Activated CD8-positive, alpha-beta T cell treated with anti-CD3 and anti-CD28 coated beads, Interleukin-2, amount 10 ng/mL, durations not matched to agents 7 days and 5 days (primary cell): ENCODE data around the gene NSF. TPM values are rescaled to one million over a fixed set of nuclear protein-coding genes. Genes with fewer than 3 reads are reported as not detected.

ENCODE experiments used
- ATAC-seq: fragments of 150-1000 bp; cut with Tn5 transposase; one replicate; pipeline ENCODE4 v1.10.0; 2021; ENCODE audit warnings: moderate library complexity
- CTCF ChIA-PET: fragments of 350-600 bp; sonication (Branson Sonifier 250); formaldehyde crosslinking; loops from one replicate; lab custom pipeline; 2021; ENCODE audit warnings: antibody characterized with exemption; lab: Charles Lee
- POLR2A ChIA-PET: fragments of 350-600 bp; sonication (Branson Sonifier 250); formaldehyde crosslinking; loops from one replicate; lab custom pipeline; 2021; ENCODE audit warnings: antibody characterized with exemption; lab: Charles Lee
- DNase-seq: peaks from one replicate; pipeline ENCODE4 v3.0.0-alpha.2; 2020
- H3K27ac Mint-ChIP-seq: one replicate; pipeline ENCODE4 v1.8.0; 2021; ENCODE audit warnings: mild to moderate bottlenecking, mixed read lengths
- H3K27me3 Mint-ChIP-seq: one replicate; pipeline ENCODE4 v1.8.0; 2021; ENCODE audit warnings: low read depth, mixed read lengths
- H3K36me3 Mint-ChIP-seq: one replicate; pipeline ENCODE4 v1.8.0; 2021; ENCODE audit warnings: low read depth, mixed read lengths
- H3K4me1 Mint-ChIP-seq: one replicate; pipeline ENCODE4 v1.8.0; 2021; ENCODE audit warnings: low read depth, mixed read lengths
- H3K4me3 Mint-ChIP-seq: one replicate; pipeline ENCODE4 v1.8.0; 2021; ENCODE audit warnings: mild to moderate bottlenecking, mixed read lengths
- H3K9me3 Mint-ChIP-seq: one replicate; pipeline ENCODE4 v1.8.0; 2022; ENCODE audit warnings: mixed read lengths; ENCODE audit not compliant: insufficient read depth
- total RNA-seq, 2 experiments: library from RNA; stranded (reverse); gene quantifications; one replicate each; pipeline ENCODE4 v1.2.3, GENCODE V29; 2021

Gene NSF
- total RNA-seq, 2 experiments from 2014 or later = 52.5 to 62.8 TPM

DNA sequence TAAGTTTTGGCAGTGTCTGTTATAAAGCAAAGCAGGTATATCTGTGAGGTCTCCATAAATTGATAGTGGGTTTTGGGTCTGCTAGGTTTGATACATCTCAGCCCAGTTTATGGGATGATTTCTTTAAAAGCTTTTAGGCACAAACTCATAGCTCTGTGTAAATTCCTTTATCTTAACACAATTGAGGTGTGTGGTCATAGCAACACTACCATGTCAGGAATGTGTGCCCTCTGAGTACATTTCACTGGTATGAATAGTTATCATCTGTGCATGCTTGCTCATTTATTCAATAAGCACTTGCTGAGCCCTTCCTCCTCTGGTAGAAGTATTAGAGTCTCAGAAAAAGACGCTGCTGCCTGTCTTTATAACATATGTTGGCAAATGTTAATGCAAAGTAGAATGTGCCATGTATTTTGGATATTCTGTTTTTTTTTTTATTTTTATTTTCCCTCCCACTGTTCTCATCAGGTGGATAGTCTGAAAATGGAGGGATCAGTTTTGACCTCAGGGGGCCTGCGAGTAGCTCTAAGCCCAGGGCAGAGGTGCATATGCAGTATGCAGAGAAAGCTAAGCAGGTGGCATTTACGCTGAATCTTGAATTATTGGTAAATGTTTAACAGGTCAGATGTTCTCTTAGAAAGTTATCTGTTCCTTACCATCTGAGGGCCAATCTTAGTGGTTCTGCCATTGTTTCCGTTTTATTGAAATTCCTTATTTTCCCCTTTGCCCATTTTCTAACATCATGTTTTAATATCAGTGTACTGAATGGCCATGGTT, 137.3 kb downstream of the NSF start:
- H3K4me3 Mint-ChIP-seq = no peak overlapping the region
- H3K36me3 Mint-ChIP-seq = peaks cover 22% of the 10 kb centered on the region
- ChIA-PET CTCF (interaction anchor here (0.9 kb wide), 1 partner anchor 213 kb away, joined by 4 read pairs; no protein-coding TSS in a partner anchor), POLR2A (no interaction called here)
- no peaks in the 10 kb centered on the region for H3K4me1 Mint-ChIP-seq
- no peak overlapping the region for H3K27ac Mint-ChIP-seq
- no peak for DNase-seq
- ATAC-seq = no peak
- no peaks in the 10 kb centered on the region for H3K9me3 Mint-ChIP-seq
- no peaks in the 10 kb centered on the region for H3K27me3 Mint-ChIP-seq

DNA sequence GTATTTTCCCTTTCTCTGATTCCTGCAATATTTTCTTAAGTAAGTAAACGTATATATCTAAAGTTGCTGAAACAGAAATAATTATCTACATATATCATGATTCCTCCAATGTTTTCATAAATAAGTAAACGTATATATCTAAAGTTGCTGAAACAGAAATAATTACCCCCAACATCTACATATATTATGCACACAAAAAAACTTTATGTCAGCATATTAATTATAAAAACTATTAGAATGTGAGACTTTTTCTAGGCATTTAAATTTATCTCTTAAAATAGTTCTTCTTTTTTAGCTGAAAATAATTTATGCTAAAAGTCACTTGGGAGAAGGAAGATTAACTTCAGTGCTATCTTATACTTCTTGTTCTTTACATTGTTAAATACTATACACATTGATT, 139.6 kb downstream of the NSF start:
- no peak for ATAC-seq
- Mint-ChIP-seq H3K36me3 (peaks cover 21% of the 10 kb centered on the region), H3K27me3 (no peaks in the 10 kb centered on the region), H3K27ac (no peak overlapping the region), H3K4me3 (no peak overlapping the region), H3K9me3 (no peaks in the 10 kb centered on the region), H3K4me1 (no peaks in the 10 kb centered on the region)
- CTCF ChIA-PET = no interaction called here
- DNase-seq = no peak
- POLR2A ChIA-PET = no interaction called here

DNA sequence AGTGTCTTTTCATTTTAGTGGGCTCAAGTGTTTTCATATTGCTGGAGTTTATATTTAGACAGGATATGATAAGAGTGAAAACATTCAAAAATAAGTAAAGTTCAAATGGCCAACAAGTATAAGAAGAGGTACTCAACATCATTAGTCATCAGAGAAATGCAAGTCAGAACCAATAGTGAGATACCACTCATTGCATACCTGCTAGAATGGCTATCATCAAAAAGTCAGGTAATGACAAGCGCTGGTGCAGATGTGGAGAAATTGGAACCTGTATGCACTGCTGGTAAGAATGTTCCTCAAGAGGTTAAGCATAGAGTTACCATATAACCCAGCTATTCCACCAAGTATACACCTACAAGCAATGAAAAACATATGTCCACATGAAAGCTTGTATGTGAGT, 140.2 kb downstream of the NSF start:
- no peak for DNase-seq
- POLR2A ChIA-PET = no interaction called here
- H3K9me3 Mint-ChIP-seq = no peaks in the 10 kb centered on the region
- CTCF ChIA-PET = no interaction called here
- no peak overlapping the region for H3K27ac Mint-ChIP-seq
- ATAC-seq = no peak
- no peak overlapping the region for H3K4me3 Mint-ChIP-seq
- peaks cover 21% of the 10 kb centered on the region for H3K36me3 Mint-ChIP-seq
- no peaks in the 10 kb centered on the region for H3K27me3 Mint-ChIP-seq
- no peaks in the 10 kb centered on the region for H3K4me1 Mint-ChIP-seq

DNA sequence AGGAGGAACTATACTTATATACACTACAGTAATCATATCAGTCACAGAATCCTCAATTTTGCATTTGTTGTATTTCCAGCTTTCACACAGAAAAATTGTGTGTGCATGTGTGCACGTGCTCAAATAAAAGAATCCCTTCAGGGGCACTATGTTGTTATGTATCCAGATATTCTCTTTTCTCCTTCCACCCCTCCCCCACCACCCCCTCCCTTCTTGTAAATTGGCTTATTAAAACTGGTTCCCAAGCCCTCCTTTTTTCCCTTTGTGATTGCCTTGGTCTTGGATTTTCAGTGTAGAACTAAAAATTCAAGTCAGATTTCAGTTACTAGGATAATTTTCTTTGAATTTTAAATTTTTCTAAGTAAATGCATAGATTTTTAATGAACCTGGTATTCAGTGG, 141.7 kb downstream of the NSF start:
- ChIA-PET CTCF (no interaction called here), POLR2A (no interaction called here)
- no peaks in the 10 kb centered on the region for H3K9me3 Mint-ChIP-seq
- no peaks in the 10 kb centered on the region for H3K27me3 Mint-ChIP-seq
- no peak for ATAC-seq
- no peak overlapping the region for H3K27ac Mint-ChIP-seq
- peaks cover 20% of the 10 kb centered on the region for H3K36me3 Mint-ChIP-seq
- no peaks in the 10 kb centered on the region for H3K4me1 Mint-ChIP-seq
- DNase-seq = no peak
- no peak overlapping the region for H3K4me3 Mint-ChIP-seq

DNA sequence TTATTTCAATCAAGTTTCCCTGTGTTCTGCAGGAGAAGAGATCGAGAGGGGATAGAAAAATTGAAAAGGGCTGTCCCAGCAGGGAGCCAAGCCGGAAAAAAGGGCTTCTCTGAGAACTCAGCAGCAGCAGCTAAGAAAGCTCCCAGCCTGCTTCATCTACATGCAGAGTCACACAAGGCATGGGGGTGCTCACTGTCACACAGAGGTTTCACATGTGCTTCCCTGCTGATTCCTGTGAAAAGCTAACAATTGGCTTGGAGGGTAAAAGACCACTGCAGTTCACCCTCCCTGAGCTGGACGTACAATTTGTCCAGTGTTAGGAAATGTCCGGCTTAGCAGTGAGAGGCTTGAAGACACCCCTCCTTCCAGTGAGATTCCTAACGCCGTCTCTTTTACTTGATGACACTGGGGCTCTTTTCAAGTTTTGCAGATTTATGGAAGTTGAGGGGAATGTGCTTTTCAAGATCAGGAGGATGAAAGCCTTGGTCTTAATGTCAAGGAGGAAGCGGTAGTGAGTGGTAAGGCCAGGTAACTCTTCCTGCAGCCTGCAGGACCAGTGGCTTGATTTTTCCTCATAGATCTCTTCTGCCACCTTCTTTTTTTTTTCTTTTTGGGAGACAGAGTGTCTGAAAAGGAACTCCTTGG, 142.4 kb downstream of the NSF start:
- Mint-ChIP-seq H3K36me3 (peaks cover 14% of the 10 kb centered on the region), H3K4me1 (no peaks in the 10 kb centered on the region), H3K27me3 (no peaks in the 10 kb centered on the region), H3K27ac (no peak overlapping the region), H3K9me3 (no peaks in the 10 kb centered on the region), H3K4me3 (no peak overlapping the region)
- ChIA-PET CTCF (no interaction called here), POLR2A (no interaction called here)
- ATAC-seq (no peak), DNase-seq (no peak)

DNA sequence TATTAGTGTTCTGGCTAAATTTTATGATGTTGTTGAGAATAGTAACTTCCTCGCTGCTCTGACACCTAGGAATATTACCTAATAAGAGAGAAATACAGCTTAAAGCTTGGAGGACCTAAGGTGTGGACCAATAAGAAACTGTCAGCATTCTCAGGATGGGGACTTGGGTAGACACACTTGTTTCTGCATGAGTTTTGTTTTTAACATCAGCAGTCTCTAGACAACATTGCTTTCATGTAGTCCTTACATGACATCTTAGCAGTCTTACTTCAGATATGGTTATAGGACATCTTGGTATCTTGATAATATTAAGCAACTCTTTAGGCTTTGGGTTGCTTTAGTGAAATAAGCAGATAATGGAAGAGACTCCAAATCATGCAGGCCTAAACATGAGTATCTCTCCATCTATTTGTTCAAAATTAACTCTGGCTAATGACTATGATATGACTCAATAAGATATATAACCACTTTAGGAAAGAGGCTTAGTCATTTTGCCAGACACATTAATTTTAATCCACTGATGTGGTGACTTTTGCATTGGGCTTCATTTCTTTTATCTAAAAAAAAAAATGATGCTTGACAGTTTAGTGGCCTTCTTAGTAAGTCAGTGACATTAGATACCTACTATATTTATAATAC, 143.5 kb downstream of the NSF start:
- DNase-seq (no peak), ATAC-seq (no peak)
- CTCF ChIA-PET = no interaction called here
- Mint-ChIP-seq H3K27me3 (no peaks in the 10 kb centered on the region), H3K36me3 (peaks cover 14% of the 10 kb centered on the region), H3K4me3 (no peak overlapping the region), H3K27ac (no peak overlapping the region), H3K9me3 (no peaks in the 10 kb centered on the region), H3K4me1 (no peaks in the 10 kb centered on the region)
- POLR2A ChIA-PET = no interaction called here

DNA sequence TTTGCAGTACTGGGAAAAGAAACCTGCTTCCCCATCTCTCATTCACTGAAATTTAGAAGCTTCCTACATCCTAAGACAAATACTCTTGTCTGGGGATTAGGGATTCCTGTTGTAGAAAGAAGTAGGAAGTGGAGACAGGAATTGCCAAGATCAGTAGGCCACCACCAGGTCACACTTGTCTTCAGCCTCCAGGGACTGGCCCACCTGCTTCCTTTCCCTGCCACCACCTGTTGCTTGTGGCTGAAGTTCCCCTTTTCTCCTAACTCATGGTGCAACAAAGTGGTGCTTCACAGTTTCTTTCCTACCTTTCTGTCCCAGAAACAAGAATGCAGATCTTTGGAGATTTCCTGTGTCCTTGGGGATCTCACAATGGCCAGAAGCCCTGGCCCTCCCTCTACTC, 145.6 kb downstream of the NSF start:
- ATAC-seq = no peak
- CTCF ChIA-PET = no interaction called here
- H3K4me1 Mint-ChIP-seq = no peaks in the 10 kb centered on the region
- no peaks in the 10 kb centered on the region for H3K9me3 Mint-ChIP-seq
- H3K4me3 Mint-ChIP-seq = no peak overlapping the region
- POLR2A ChIA-PET = no interaction called here
- no peaks in the 10 kb centered on the region for H3K27me3 Mint-ChIP-seq
- peaks cover 14% of the 10 kb centered on the region for H3K36me3 Mint-ChIP-seq
- no peak for DNase-seq
- H3K27ac Mint-ChIP-seq = no peak overlapping the region

DNA sequence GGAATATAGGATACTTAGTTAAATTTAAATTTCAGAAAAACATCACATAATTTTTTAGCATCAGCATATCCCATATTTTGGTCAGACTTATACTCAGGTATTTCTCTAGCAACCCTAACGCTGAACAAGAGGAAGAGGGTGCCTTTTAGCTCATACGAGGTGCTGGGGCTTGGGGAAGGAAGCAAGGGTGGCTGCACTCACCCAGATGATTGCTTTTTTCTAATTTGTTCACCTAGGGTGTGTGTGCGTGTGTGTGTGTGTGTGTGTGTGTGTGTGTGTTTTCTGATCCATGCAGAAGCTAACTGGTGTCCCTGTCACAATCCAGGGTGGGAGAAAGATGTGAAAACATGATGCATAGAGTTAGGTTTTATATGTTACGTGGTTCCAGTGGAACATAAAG, 146.9 kb downstream of the NSF start:
- Mint-ChIP-seq H3K4me3 (no peak overlapping the region), H3K27ac (no peak overlapping the region), H3K9me3 (no peaks in the 10 kb centered on the region), H3K27me3 (no peaks in the 10 kb centered on the region), H3K36me3 (peaks cover 11% of the 10 kb centered on the region), H3K4me1 (no peaks in the 10 kb centered on the region)
- POLR2A ChIA-PET = no interaction called here
- ATAC-seq (no peak), DNase-seq (no peak)
- CTCF ChIA-PET = no interaction called here

DNA sequence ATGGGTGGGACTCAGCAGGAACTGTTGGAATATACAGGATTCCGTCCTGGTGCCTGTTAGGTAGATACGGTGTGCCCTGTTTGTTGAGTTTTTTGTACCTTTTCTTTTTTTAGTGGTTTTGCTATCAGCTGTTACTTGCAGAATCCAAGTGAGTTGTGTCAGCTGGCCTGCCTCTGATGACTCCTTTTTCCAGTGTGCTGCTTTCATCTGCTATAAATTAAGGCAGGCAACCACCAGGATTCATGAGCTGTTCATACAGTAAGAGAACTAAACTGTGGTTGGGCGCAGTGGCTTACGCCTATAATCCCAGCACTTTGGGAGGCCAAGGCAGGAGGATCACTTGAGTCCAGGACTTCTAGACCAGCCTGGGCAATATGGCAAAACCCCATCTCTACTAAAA, 148.1 kb downstream of the NSF start:
- Mint-ChIP-seq H3K36me3 (peaks cover 10% of the 10 kb centered on the region), H3K27me3 (no peaks in the 10 kb centered on the region), H3K4me3 (no peak overlapping the region), H3K27ac (no peak overlapping the region), H3K9me3 (no peaks in the 10 kb centered on the region), H3K4me1 (no peaks in the 10 kb centered on the region)
- CTCF ChIA-PET = no interaction called here
- POLR2A ChIA-PET = no interaction called here
- no peak for DNase-seq
- ATAC-seq = no peak

DNA sequence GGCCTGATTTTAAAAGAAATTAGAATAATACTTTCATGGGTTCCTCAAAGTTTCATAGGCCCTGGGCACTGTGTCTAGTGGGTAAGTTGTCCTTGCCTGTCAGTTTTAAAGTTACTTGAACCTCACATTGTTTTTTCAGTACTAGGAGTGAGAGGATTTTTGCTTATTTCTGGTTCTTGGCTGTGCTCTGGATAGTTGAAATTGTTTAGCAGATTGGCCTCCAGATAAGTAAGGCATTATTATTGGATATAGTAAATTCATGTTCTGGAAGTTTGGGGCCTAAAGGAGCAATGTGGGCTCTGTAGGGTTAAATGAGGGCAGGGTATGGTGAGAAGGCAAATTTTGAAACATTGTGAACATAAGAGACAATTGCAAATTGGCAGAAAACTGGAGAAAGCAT, 149.5 kb downstream of the NSF start:
- H3K9me3 Mint-ChIP-seq = no peaks in the 10 kb centered on the region
- H3K27ac Mint-ChIP-seq = no peak overlapping the region
- DNase-seq (no peak), ATAC-seq (no peak)
- no peaks in the 10 kb centered on the region for H3K27me3 Mint-ChIP-seq
- ChIA-PET POLR2A (no interaction called here), CTCF (no interaction called here)
- no peak overlapping the region for H3K4me3 Mint-ChIP-seq
- H3K36me3 Mint-ChIP-seq = peaks cover 8% of the 10 kb centered on the region
- no peaks in the 10 kb centered on the region for H3K4me1 Mint-ChIP-seq

DNA sequence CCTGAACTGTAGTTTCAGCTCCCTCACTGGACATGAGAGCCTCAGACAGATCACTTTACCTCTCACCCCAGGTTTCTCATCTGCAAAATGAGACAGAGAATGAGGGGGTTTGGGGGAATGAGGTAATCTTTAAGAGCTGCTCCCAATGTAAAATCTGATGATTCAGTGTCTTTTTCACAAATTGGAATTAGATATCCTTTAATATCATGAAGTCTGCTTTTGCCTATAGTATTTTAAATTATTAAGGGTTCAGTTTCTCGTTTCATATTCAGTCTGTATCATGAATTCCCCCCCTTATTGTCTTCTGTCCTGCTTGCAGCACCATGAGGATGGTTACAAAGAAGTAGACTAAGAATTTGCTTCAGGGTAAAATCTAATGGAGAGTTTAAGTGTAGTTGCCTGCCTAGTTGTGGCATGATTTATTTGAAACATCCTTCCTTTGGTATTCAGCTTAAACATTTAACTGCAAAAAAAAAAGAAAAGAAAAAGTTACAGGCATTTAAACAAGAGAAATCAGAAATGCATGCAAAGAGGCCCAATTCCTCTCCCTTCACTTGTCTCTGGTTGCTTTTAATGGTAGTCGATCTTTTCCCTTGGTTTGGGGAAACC, 150.8 kb downstream of the NSF start:
- H3K9me3 Mint-ChIP-seq = no peaks in the 10 kb centered on the region
- H3K27me3 Mint-ChIP-seq = no peaks in the 10 kb centered on the region
- no peak overlapping the region for H3K4me3 Mint-ChIP-seq
- POLR2A ChIA-PET = no interaction called here
- peaks cover 8% of the 10 kb centered on the region for H3K36me3 Mint-ChIP-seq
- H3K4me1 Mint-ChIP-seq = no peaks in the 10 kb centered on the region
- ATAC-seq (no peak), DNase-seq (no peak)
- H3K27ac Mint-ChIP-seq = no peak overlapping the region
- CTCF ChIA-PET = interaction anchor here (1.8 kb wide), 1 partner anchor 13 kb away, joined by 5 read pairs; no protein-coding TSS in a partner anchor
